Dendritic cell treated with granulocyte-macrophage colony-stimulating factor and Interleukin-4, amounts not matched to agents 40 ng/mL and 50 ng/mL, for 4 days (primary cell): ENCODE data around the gene ADAT3.
A peak's percentile ranks its signal among the peaks of the same experiment; 100 is the strongest.
"Not testable (repeated sequence)": the region's sequence is repeated elsewhere in the genome, so short reads cannot be mapped to it uniquely, and the experiment has no call there.

Source experiments
- H3K27ac Mint-ChIP-seq: one replicate; pipeline ENCODE4 v1.8.0; 2022; ENCODE audit warnings: mild to moderate bottlenecking, mixed read lengths
- H3K27me3 Mint-ChIP-seq: one replicate; pipeline ENCODE4 v1.8.0; 2022; ENCODE audit warnings: mild to moderate bottlenecking, mixed read lengths
- H3K36me3 Mint-ChIP-seq: one replicate; pipeline ENCODE4 v1.8.0; 2022; ENCODE audit warnings: low read depth, mixed read lengths
- H3K4me1 Mint-ChIP-seq: one replicate; pipeline ENCODE4 v1.8.0; 2022; ENCODE audit warnings: low read depth, mixed read lengths
- H3K4me3 Mint-ChIP-seq: one replicate; pipeline ENCODE4 v1.8.0; 2022; ENCODE audit warnings: mild to moderate bottlenecking, moderate library complexity, mixed read lengths
- H3K9me3 Mint-ChIP-seq: one replicate; pipeline ENCODE4 v1.8.0; 2022; ENCODE audit warnings: mixed read lengths
- intact Hi-C: fragments of 100-400 bp; cut with micrococcal nuclease; formaldehyde crosslinking; loops from one replicate; pipeline ENCODE4 v1.15.0; 2022

The ADAT3 gene

GRCh38 chr19:1882786-1883692, 22.2 kb upstream of the ADAT3 start:
- peak overlapping the region; percentile 84 for H3K27ac Mint-ChIP-seq
- H3K4me1 Mint-ChIP-seq: peaks cover 50% of the 10 kb centered on the region
- H3K4me3 Mint-ChIP-seq: peak overlapping the region; percentile 92
- intact Hi-C loops: loop anchor here (10.0 kb wide), 1 partner anchor 132 kb away; the partner anchor contains the start of gene BTBD2
- H3K27me3 Mint-ChIP-seq: no peaks in the 10 kb centered on the region
- no peaks in the 10 kb centered on the region for H3K9me3 Mint-ChIP-seq
- peaks cover 64% of the 10 kb centered on the region for H3K36me3 Mint-ChIP-seq

GRCh38 chr19:1883784-1884183, 21.4 kb upstream of the ADAT3 start:
- peaks cover 50% of the 10 kb centered on the region for H3K4me1 Mint-ChIP-seq
- peaks cover 57% of the 10 kb centered on the region for H3K36me3 Mint-ChIP-seq
- H3K27ac Mint-ChIP-seq: peak overlapping the region; percentile 84
- H3K4me3 Mint-ChIP-seq: peak overlapping the region; percentile 92
- no peaks in the 10 kb centered on the region for H3K9me3 Mint-ChIP-seq
- no peaks in the 10 kb centered on the region for H3K27me3 Mint-ChIP-seq
- intact Hi-C loops: loop anchor here (10.0 kb wide), 1 partner anchor 131 kb away; the partner anchor contains the start of gene BTBD2

- H3K27ac Mint-ChIP-seq: peak overlapping the region; percentile 84
- H3K36me3 Mint-ChIP-seq: peaks cover 52% of the 10 kb centered on the region
- intact Hi-C loops: loop anchor here (10.0 kb wide), 1 partner anchor 130 kb away; the partner anchor contains the start of gene BTBD2
These were observed 20.9 kb upstream of the ADAT3 start for GRCh38 chr19:1884291-1884718.

GRCh38 chr19:1884719-1885334, 20.4 kb upstream of the ADAT3 start:
- no peaks in the 10 kb centered on the region for H3K9me3 Mint-ChIP-seq

More at GRCh38 chr19:1884291-1884718, 20.9 kb upstream of the ADAT3 start:
- H3K4me3 Mint-ChIP-seq: peak overlapping the region; percentile 92
- H3K9me3 Mint-ChIP-seq: no peaks in the 10 kb centered on the region
- peaks cover 50% of the 10 kb centered on the region for H3K4me1 Mint-ChIP-seq
- no peaks in the 10 kb centered on the region for H3K27me3 Mint-ChIP-seq

GRCh38 chr19:1885398-1886119, 19.6 kb upstream of the ADAT3 start, which contains the start of gene ABHD17A:
TSS of gene ABHD17A (minus strand) at chr19:1885496. CDS start at chr19:1881566, 3,930 bp downstream.
- Mint-ChIP-seq H3K36me3 (peaks cover 39% of the 10 kb centered on the region), H3K4me3 (peak within 1 kb of the TSS; percentile 92), H3K4me1 (peaks cover 42% of the 10 kb centered on the region), H3K27ac (peak within 1 kb of the TSS; percentile 84)
- intact Hi-C loops: loop anchor here (10.0 kb wide), 1 partner anchor 129 kb away; the partner anchor contains the start of gene BTBD2
- not testable (repeated sequence) for H3K27me3 Mint-ChIP-seq, H3K9me3 Mint-ChIP-seq

More at GRCh38 chr19:1884719-1885334, 20.4 kb upstream of the ADAT3 start:
- Mint-ChIP-seq H3K4me3 (peak overlapping the region; percentile 92), H3K27ac (peak overlapping the region; percentile 84), H3K27me3 (no peaks in the 10 kb centered on the region), H3K4me1 (peaks cover 50% of the 10 kb centered on the region), H3K36me3 (peaks cover 47% of the 10 kb centered on the region)
- intact Hi-C loops: loop anchor here (10.0 kb wide), 1 partner anchor 130 kb away; the partner anchor contains the start of gene BTBD2

- H3K36me3 Mint-ChIP-seq: peaks cover 32% of the 10 kb centered on the region
- H3K27ac Mint-ChIP-seq, H3K9me3 Mint-ChIP-seq, H3K27me3 Mint-ChIP-seq, H3K4me3 Mint-ChIP-seq: not testable (repeated sequence)
- peaks cover 37% of the 10 kb centered on the region for H3K4me1 Mint-ChIP-seq
- intact Hi-C loops: loop anchor here (10.0 kb wide), 1 partner anchor 128 kb away; the partner anchor contains the start of gene BTBD2
These were observed 18.8 kb upstream of the ADAT3 start for GRCh38 chr19:1886360-1886759.

- Mint-ChIP-seq H3K4me3 (no peak overlapping the region), H3K36me3 (peaks cover 17% of the 10 kb centered on the region), H3K27ac (no peak overlapping the region), H3K4me1 (peaks cover 20% of the 10 kb centered on the region), H3K27me3 (no peaks in the 10 kb centered on the region), H3K9me3 (no peaks in the 10 kb centered on the region)
- intact Hi-C loops: loop anchor here (10.0 kb wide), 1 partner anchor 126 kb away; the partner anchor contains the start of gene BTBD2
These were observed 16.8 kb upstream of the ADAT3 start for GRCh38 chr19:1888385-1888784.

- intact Hi-C loops: loop anchor here (10.0 kb wide), 1 partner anchor 125 kb away; the partner anchor contains the start of gene BTBD2
- H3K27ac Mint-ChIP-seq: no peak overlapping the region
These were observed 15.3 kb upstream of the ADAT3 start for GRCh38 chr19:1889907-1890306.

GRCh38 chr19:1893791-1894190, 11.4 kb upstream of the ADAT3 start:
- Mint-ChIP-seq H3K4me1 (peaks cover 41% of the 10 kb centered on the region), H3K4me3 (no peak overlapping the region), H3K27ac (no peak overlapping the region)

More at GRCh38 chr19:1889907-1890306, 15.3 kb upstream of the ADAT3 start:
- Mint-ChIP-seq H3K36me3 (peaks cover 2% of the 10 kb centered on the region), H3K27me3 (no peaks in the 10 kb centered on the region), H3K4me3 (no peak overlapping the region), H3K4me1 (peaks cover 11% of the 10 kb centered on the region), H3K9me3 (no peaks in the 10 kb centered on the region)

GRCh38 chr19:1896508-1896907, 8.7 kb upstream of the ADAT3 start:
- peak overlapping the region; percentile 99 for H3K27ac Mint-ChIP-seq
- peak overlapping the region; percentile 84 for H3K4me3 Mint-ChIP-seq
- H3K9me3 Mint-ChIP-seq: no peaks in the 10 kb centered on the region
- H3K27me3 Mint-ChIP-seq: no peaks in the 10 kb centered on the region
- intact Hi-C loops: loop anchor here (5.0 kb wide), 1 partner anchor 34 kb away; the partner anchor contains the start of gene KLF16
- H3K36me3 Mint-ChIP-seq: no peaks in the 10 kb centered on the region
- peaks cover 55% of the 10 kb centered on the region for H3K4me1 Mint-ChIP-seq

More at GRCh38 chr19:1893791-1894190, 11.4 kb upstream of the ADAT3 start:
- H3K27me3 Mint-ChIP-seq: no peaks in the 10 kb centered on the region
- no peaks in the 10 kb centered on the region for H3K9me3 Mint-ChIP-seq
- H3K36me3 Mint-ChIP-seq: no peaks in the 10 kb centered on the region
- intact Hi-C loops: no loop called here

GRCh38 chr19:1901940-1902404, 3.2 kb upstream of the ADAT3 start:
- intact Hi-C loops: no loop called here
- peak overlapping the region; percentile 37 for H3K4me3 Mint-ChIP-seq
- H3K9me3 Mint-ChIP-seq: no peaks in the 10 kb centered on the region
- no peaks in the 10 kb centered on the region for H3K27me3 Mint-ChIP-seq
- peaks cover 14% of the 10 kb centered on the region for H3K36me3 Mint-ChIP-seq
- peak overlapping the region; percentile 99 for H3K27ac Mint-ChIP-seq
- peaks cover 69% of the 10 kb centered on the region for H3K4me1 Mint-ChIP-seq

- Mint-ChIP-seq H3K36me3 (peaks cover 24% of the 10 kb centered on the region), H3K27ac (peak overlapping the region; percentile 99), H3K27me3 (no peaks in the 10 kb centered on the region), H3K4me1 (peaks cover 70% of the 10 kb centered on the region), H3K9me3 (no peaks in the 10 kb centered on the region), H3K4me3 (no peak overlapping the region)
- intact Hi-C loops: no loop called here
These were observed 2.3 kb upstream of the ADAT3 start for GRCh38 chr19:1902923-1903322.

- Mint-ChIP-seq H3K27me3 (no peaks in the 10 kb centered on the region), H3K4me1 (peaks cover 80% of the 10 kb centered on the region), H3K36me3 (peaks cover 42% of the 10 kb centered on the region), H3K9me3 (no peaks in the 10 kb centered on the region), H3K27ac (peak overlapping the region; percentile 99), H3K4me3 (peak overlapping the region; percentile 93)
- intact Hi-C loops: no loop called here
These were observed 414 bp upstream of the ADAT3 start for GRCh38 chr19:1904860-1905109.
